Panc1 (cell line): ENCODE data around the gene ZNF559. TPM values are rescaled to one million over a fixed set of nuclear protein-coding genes. Genes with fewer than 3 reads are reported as not detected.
A peak's percentile ranks its signal among the peaks of the same experiment; 100 is the strongest.

Experiments
- ATAC-seq: fragments of 200-7000 bp; cut with Tn5 transposase; 2 replicates; pipeline ENCODE4 v1.9.1; 2020; ENCODE audit warnings: mild to moderate bottlenecking, moderate library complexity
- BruUV-seq: library from RNA; stranded (reverse); fragments of 400-500 nt; replicated peaks from 2 replicates; lab custom pipeline; 2021; lab: Mats Ljungman, UMichigan
- CTCF ChIA-PET: fragments of 300-600 bp; sonication (Branson Sonifier 250); formaldehyde crosslinking; loops from one replicate; lab custom pipeline; 2022; ENCODE audit warnings: antibody characterized with exemption; lab: Charles Lee
- POLR2A ChIA-PET: fragments of 300-600 bp; sonication (Branson Sonifier 250); formaldehyde crosslinking; loops from one replicate; lab custom pipeline; 2022; ENCODE audit warnings: antibody characterized with exemption; lab: Charles Lee
- DNase-seq: peaks from one replicate; pipeline ENCODE4 v3.0.0-alpha.2; 2010; ENCODE audit warnings: low read depth, low spot score
- H3K27ac ChIP-seq: 2 replicates; pipeline ENCODE4 v1.5.1; 2011; ENCODE audit warnings: mild to moderate bottlenecking, low read length, inconsistent platforms
- H3K27me3 ChIP-seq: fragments of 200-500 bp; sonication (Bioruptor generic); 2 replicates; pipeline ENCODE4 v1.6.0; 2014; ENCODE audit warnings: low read length, inconsistent platforms; ENCODE audit not compliant: control insufficient read depth, insufficient read depth
- H3K36me3 ChIP-seq: fragments of 200-500 bp; sonication (Bioruptor generic); 2 replicates; pipeline ENCODE4 v1.5.1; 2014; ENCODE audit warnings: inconsistent platforms, mild to moderate bottlenecking, low read length, moderate library complexity; ENCODE audit not compliant: control insufficient read depth, insufficient read depth
- H3K4me1 ChIP-seq: 2 replicates; pipeline ENCODE4 v1.5.1; 2011; ENCODE audit warnings: inconsistent platforms, mild to moderate bottlenecking, low read length, moderate library complexity; ENCODE audit not compliant: control insufficient read depth, insufficient read depth
- H3K4me3 ChIP-seq, 2 experiments: 2 replicates each; pipeline ENCODE4 v1.5.1; 2011 to 2012; ENCODE audit warnings: low read depth in 2 of 2, low read length in 2 of 2, mild to moderate bottlenecking in 2 of 2, inconsistent platforms in 1 of 2, moderate library complexity in 1 of 2
- H3K9me3 ChIP-seq: fragments of 200-500 bp; sonication (Bioruptor generic); 2 replicates; pipeline ENCODE4 v1.5.1; 2014; ENCODE audit warnings: low read depth, mild to moderate bottlenecking, inconsistent platforms, low read length, moderate library complexity; ENCODE audit not compliant: control insufficient read depth, insufficient read depth
- CTCF ChIP-seq: fragments of 450-650 bp; IDR thresholded peaks from 2 replicates; pipeline ENCODE4 v1.5.1; 2017; ENCODE audit warnings: mild to moderate bottlenecking
- POLR2AphosphoS5 ChIP-seq: IDR thresholded peaks from 2 replicates; pipeline ENCODE4 v1.6.1; 2012; ENCODE audit warnings: mild to moderate bottlenecking, low read depth, low read length, moderate library complexity
- REST ChIP-seq, 2 experiments: IDR thresholded peaks; 2 replicates each; pipeline ENCODE4 v1.6.1; 2011 to 2012; ENCODE audit warnings: low read depth in 2 of 2, control low read depth in 1 of 2, low read length in 1 of 2, mild to moderate bottlenecking in 1 of 2, moderate library complexity in 1 of 2; ENCODE audit not compliant: insufficient read depth in 1 of 2
- SIN3A ChIP-seq: IDR thresholded peaks from 2 replicates; pipeline ENCODE4 v1.6.1; 2012; ENCODE audit warnings: low read depth, mild to moderate bottlenecking, low read length, moderate library complexity, borderline replicate concordance; ENCODE audit not compliant: insufficient read depth
- TCF7L2 ChIP-seq: IDR thresholded peaks from 2 replicates; pipeline ENCODE4 v1.6.1; 2011; ENCODE audit warnings: mild to moderate bottlenecking, low read depth, low read length, inconsistent platforms
- in situ Hi-C: cut with HindIII; loops from 2 replicates; pipeline ENCODE4 v1.10.0; 2016; ENCODE audit warnings: low sequenced_read_pairs, low pct_unique_long_range_greater_than_20kb
- intact Hi-C: fragments of 100-400 bp; cut with micrococcal nuclease; formaldehyde crosslinking; loops from one replicate; pipeline ENCODE4 v1.10.0; 2022; ENCODE audit not compliant: unreplicated experiment
- total RNA-seq: library from RNA; stranded (reverse); gene quantifications from one replicate; pipeline ENCODE4 v1.2.1, GENCODE V29; 2021; ENCODE audit not compliant: unreplicated experiment

Gene ZNF559
- total RNA-seq, 1 experiment from 2014 or later, result 8.1 TPM

- POLR2A ChIA-PET, result no interaction called here
These were observed 34.6 kb upstream of the ZNF559 start for GRCh38 chr19:9289231-9289884.

GRCh38 chr19:9295411-9295849 is 28.5 kb upstream of the ZNF559 start:
- intact Hi-C loops, result no loop called here

More at GRCh38 chr19:9289231-9289884, 34.6 kb upstream of the ZNF559 start:
- Histone ChIP-seq H3K27me3 (no peaks in the 10 kb centered on the region), H3K4me1 (no peaks in the 10 kb centered on the region), H3K36me3 (no peaks in the 10 kb centered on the region), H3K4me3 (no peak overlapping the region), H3K9me3 (peaks cover 33% of the 10 kb centered on the region; the same call in 1 of the 2 replicates), H3K27ac (no peak overlapping the region)
- ATAC-seq (no peak), DNase-seq (no peak)
- TF ChIP-seq REST (IDR thresholded peaks at IDR 0.05; ENCODE audit: insufficient read depth in 1 of 2, low read depth in 2 of 2, low read length in 1 of 2) (no peak), CTCF (no peak)
- intact Hi-C loops, result no loop called here
- CTCF ChIA-PET, result no interaction called here
- BruUV-seq, result no TSS peak
- in situ Hi-C loops, result no loop called here

More at GRCh38 chr19:9295411-9295849, 28.5 kb upstream of the ZNF559 start:
- in situ Hi-C loops, result no loop called here
- ChIA-PET POLR2A (no interaction called here), CTCF (no interaction called here)
- H3K4me3 ChIP-seq, result no peak overlapping the region
- no peaks in the 10 kb centered on the region for H3K4me1 ChIP-seq
- no peaks in the 10 kb centered on the region for H3K27me3 ChIP-seq
- DNase-seq (no peak), ATAC-seq (no peak)
- BruUV-seq, result TSS peak; percentile 31
- peaks cover 12% of the 10 kb centered on the region for H3K36me3 ChIP-seq
- H3K9me3 ChIP-seq, result peaks cover 62% of the 10 kb centered on the region
- no peak overlapping the region for H3K27ac ChIP-seq
- TF ChIP-seq POLR2AphosphoS5 (no peak), TCF7L2 (no peak), CTCF (no peak), SIN3A (no peak), REST (IDR thresholded peaks at IDR 0.05; ENCODE audit: insufficient read depth in 1 of 2, low read depth in 2 of 2, low read length in 1 of 2) (no peak)
